GM21723 (cell line): ENCODE results near the gene HECW1.

ENCODE experiments used
- ATAC-seq: cut with Tn5 transposase; IDR thresholded peaks from one replicate; pipeline ENCODE4 v1.9.1; 2021; ENCODE audit warnings: mild to moderate bottlenecking, moderate library complexity; ENCODE audit not compliant: unreplicated experiment

The HECW1 gene

GRCh38 chr7:43248961-43249822 is 136.7 kb downstream of the HECW1 start:
- no peak for ATAC-seq

- no peak for ATAC-seq
Observed at GRCh38 chr7:43249823-43250145, 137.3 kb downstream of the HECW1 start.

GRCh38 chr7:43260980-43261878 is 148.8 kb downstream of the HECW1 start:
- ATAC-seq = peak; percentile 88

GRCh38 chr7:43265139-43265538 is 152.7 kb downstream of the HECW1 start:
- ATAC-seq = no peak

- no peak for ATAC-seq
Observed at GRCh38 chr7:43273939-43274719, 161.7 kb downstream of the HECW1 start.

GRCh38 chr7:43274752-43275151 is 162.3 kb downstream of the HECW1 start:
- no peak for ATAC-seq

- no peak for ATAC-seq
Observed at GRCh38 chr7:43276547-43276946, 164.1 kb downstream of the HECW1 start.

GRCh38 chr7:43278088-43278644 is 165.7 kb downstream of the HECW1 start:
- ATAC-seq = no peak

GRCh38 chr7:43281268-43281667 is 168.8 kb downstream of the HECW1 start:
- ATAC-seq = no peak

GRCh38 chr7:43283706-43284105 is 171.3 kb downstream of the HECW1 start:
- no peak for ATAC-seq

GRCh38 chr7:43289826-43290225 is 177.4 kb downstream of the HECW1 start:
- ATAC-seq = no peak

- ATAC-seq = no peak
Observed at GRCh38 chr7:43290978-43291377, 178.5 kb downstream of the HECW1 start.

- ATAC-seq = no peak
Observed at GRCh38 chr7:43291789-43292188, 179.3 kb downstream of the HECW1 start.

- no peak for ATAC-seq
Observed at GRCh38 chr7:43292384-43292783, 179.9 kb downstream of the HECW1 start.

- ATAC-seq = no peak
Observed at GRCh38 chr7:43294080-43294630, 181.7 kb downstream of the HECW1 start.

GRCh38 chr7:43295429-43295828 is 183.0 kb downstream of the HECW1 start:
- ATAC-seq = no peak

GRCh38 chr7:43296306-43296705 is 183.9 kb downstream of the HECW1 start:
- no peak for ATAC-seq

GRCh38 chr7:43298617-43299016 is 186.2 kb downstream of the HECW1 start:
- ATAC-seq = no peak

- ATAC-seq = no peak
Observed at GRCh38 chr7:43300121-43300520, 187.7 kb downstream of the HECW1 start.

- no peak for ATAC-seq
Observed at GRCh38 chr7:43302211-43302711, 189.8 kb downstream of the HECW1 start.
